ENCODE data around the gene CAMTA1.

The CAMTA1 gene

GRCh38 chr1:6852136-6852890, 67.1 kb downstream of the CAMTA1 start:
- Histone ChIP-seq H3K36me3 (ENCODE audit: low read length) (peaks cover 7% of the 10 kb centered on the region; the same call in 1 of the 2 replicates), H3K79me2 (ENCODE audit: insufficient read depth, low read length) (no peaks in the 10 kb centered on the region), H3K4me3 (ENCODE audit: insufficient read depth, low read length, poor library complexity, severe bottlenecking) (no peak overlapping the region), H2AFZ (ENCODE audit: low read depth, low read length, severe bottlenecking) (no peak overlapping the region), H3K9ac (ENCODE audit: low read length) (no peak overlapping the region), H4K20me1 (ENCODE audit: low read depth, low read length) (no peaks in the 10 kb centered on the region), H3F3A (ENCODE audit: insufficient read depth) (no peaks in the 10 kb centered on the region), H3K9me2 (replicated peaks; ENCODE audit: insufficient read depth, low read length) (no peaks in the 10 kb centered on the region), H3K27ac (ENCODE audit: low read depth, low read length) (no peak overlapping the region), H3K27me3 (ENCODE audit: low read length) (no peaks in the 10 kb centered on the region), H3K9me3 (ENCODE audit: insufficient read depth, low read length) (no peaks in the 10 kb centered on the region), H3K4me2 (ENCODE audit: low read depth, low read length, poor library complexity, severe bottlenecking) (no peak overlapping the region)
- no peak for TF ChIP-seq EZH2phosphoT487 (conservative IDR thresholded peaks at IDR 0.05; ENCODE audit: low read length)
- TF ChIP-seq CTCF (IDR thresholded peaks at IDR 0.05; ENCODE audit: insufficient read depth, low read length, poor library complexity, severe bottlenecking), result no peak

- no peak overlapping the region for H3K4me3 ChIP-seq (ENCODE audit: insufficient read depth, low read length, poor library complexity, severe bottlenecking)
- no peak overlapping the region for H3K27ac ChIP-seq (ENCODE audit: low read depth, low read length)
- H3K79me2 ChIP-seq (ENCODE audit: insufficient read depth, low read length), result no peaks in the 10 kb centered on the region
- H3K9me2 ChIP-seq (replicated peaks; ENCODE audit: insufficient read depth, low read length), result no peaks in the 10 kb centered on the region
- no peaks in the 10 kb centered on the region for H3K9me3 ChIP-seq (ENCODE audit: insufficient read depth, low read length)
- H3K4me2 ChIP-seq (ENCODE audit: low read depth, low read length, poor library complexity, severe bottlenecking), result no peak overlapping the region
- H3K9ac ChIP-seq (ENCODE audit: low read length), result no peak overlapping the region
- TF ChIP-seq EZH2phosphoT487 (conservative IDR thresholded peaks at IDR 0.05; ENCODE audit: low read length), result no peak
- TF ChIP-seq CTCF (IDR thresholded peaks at IDR 0.05; ENCODE audit: insufficient read depth, low read length, poor library complexity, severe bottlenecking), result no peak
- no peak overlapping the region for H2AFZ ChIP-seq (ENCODE audit: low read depth, low read length, severe bottlenecking)
- peaks cover 7% of the 10 kb centered on the region; the same call in 1 of the 2 replicates for H3K36me3 ChIP-seq (ENCODE audit: low read length)
- no peaks in the 10 kb centered on the region for H4K20me1 ChIP-seq (ENCODE audit: low read depth, low read length)
- H3F3A ChIP-seq (ENCODE audit: insufficient read depth), result no peaks in the 10 kb centered on the region
- no peaks in the 10 kb centered on the region for H3K27me3 ChIP-seq (ENCODE audit: low read length)
These were observed 68.9 kb downstream of the CAMTA1 start for GRCh38 chr1:6854166-6854565.

GRCh38 chr1:6857831-6858230, 72.6 kb downstream of the CAMTA1 start:
- no peaks in the 10 kb centered on the region for H3F3A ChIP-seq (ENCODE audit: insufficient read depth)
- peaks cover 7% of the 10 kb centered on the region; the same call in 1 of the 2 replicates for H3K36me3 ChIP-seq (ENCODE audit: low read length)
- H3K27ac ChIP-seq (ENCODE audit: low read depth, low read length), result no peak overlapping the region
- no peak overlapping the region for H3K4me2 ChIP-seq (ENCODE audit: low read depth, low read length, poor library complexity, severe bottlenecking)
- no peak overlapping the region for H3K9ac ChIP-seq (ENCODE audit: low read length)
- no peaks in the 10 kb centered on the region for H3K9me3 ChIP-seq (ENCODE audit: insufficient read depth, low read length)
- H3K9me2 ChIP-seq (replicated peaks; ENCODE audit: insufficient read depth, low read length), result no peaks in the 10 kb centered on the region
- no peaks in the 10 kb centered on the region for H3K27me3 ChIP-seq (ENCODE audit: low read length)
- no peak overlapping the region for H2AFZ ChIP-seq (ENCODE audit: low read depth, low read length, severe bottlenecking)
- no peak overlapping the region for H3K4me3 ChIP-seq (ENCODE audit: insufficient read depth, low read length, poor library complexity, severe bottlenecking)
- no peaks in the 10 kb centered on the region for H3K79me2 ChIP-seq (ENCODE audit: insufficient read depth, low read length)
- TF ChIP-seq CTCF (IDR thresholded peaks at IDR 0.05; ENCODE audit: insufficient read depth, low read length, poor library complexity, severe bottlenecking) (no peak), EZH2phosphoT487 (conservative IDR thresholded peaks at IDR 0.05; ENCODE audit: low read length) (no peak)
- H4K20me1 ChIP-seq (ENCODE audit: low read depth, low read length), result no peaks in the 10 kb centered on the region

Data from SU-DHL-6 (cell line).